Stimulated activated naive CD4-positive, alpha-beta T cell (primary cell): Measurements from ENCODE around the gene SNAPC4.
"Not testable (repeated sequence)": the region's sequence is repeated elsewhere in the genome, so short reads cannot be mapped to it uniquely, and the experiment has no call there.

Experiments
- DNase-seq, 6 experiments: peaks; one replicate each; lab custom pipeline; 2025; lab: John Stamatoyannopoulos, UW

SNAPC4 gene

GRCh38 chr9:136407911-136408310 lies 7.9 kb upstream of the SNAPC4 start:
- DNase-seq: no peak

- DNase-seq: not testable (repeated sequence)
Observed at GRCh38 chr9:136407061-136407460, 7.1 kb upstream of the SNAPC4 start.

GRCh38 chr9:136405904-136406303 lies 5.9 kb upstream of the SNAPC4 start:
- DNase-seq: not testable (repeated sequence)

- DNase-seq: no peak
Observed at GRCh38 chr9:136405481-136405880, 5.5 kb upstream of the SNAPC4 start.

- no peak for DNase-seq
Observed at GRCh38 chr9:136404801-136405136, 4.8 kb upstream of the SNAPC4 start.

GRCh38 chr9:136403915-136404800 lies 4.2 kb upstream of the SNAPC4 start:
- DNase-seq: peak in 1 of 6 experiments; percentile 9

- DNase-seq: peak; percentile 19 to 65 (median 35)
Observed at GRCh38 chr9:136403538-136403914, 3.6 kb upstream of the SNAPC4 start.

- DNase-seq: no peak
Observed at GRCh38 chr9:136402067-136402466, 2.1 kb upstream of the SNAPC4 start.

- DNase-seq: no peak
Observed at GRCh38 chr9:136401173-136401922, 1.4 kb upstream of the SNAPC4 start.

GRCh38 chr9:136399176-136400037 lies 563 bp downstream of the SNAPC4 start:
- peak in 2 of 6 experiments; percentile 21 to 26 for DNase-seq

GRCh38 chr9:136398286-136398685 lies 1.7 kb downstream of the SNAPC4 start:
- no peak for DNase-seq

GRCh38 chr9:136397643-136398042 lies 2.3 kb downstream of the SNAPC4 start:
- DNase-seq: no peak

GRCh38 chr9:136396219-136396515 lies 3.8 kb downstream of the SNAPC4 start:
- DNase-seq: no peak

- no peak for DNase-seq
Observed at GRCh38 chr9:136395345-136396218, 4.4 kb downstream of the SNAPC4 start.

- no peak for DNase-seq
Observed at GRCh38 chr9:136395020-136395340, 5.0 kb downstream of the SNAPC4 start.

- no peak for DNase-seq
Observed at GRCh38 chr9:136394312-136395019, 5.5 kb downstream of the SNAPC4 start.

- no peak for DNase-seq
Observed at GRCh38 chr9:136393531-136393930, 6.4 kb downstream of the SNAPC4 start.

- no peak for DNase-seq
Observed at GRCh38 chr9:136392538-136393449, 7.2 kb downstream of the SNAPC4 start.

GRCh38 chr9:136391737-136392537 lies 8.0 kb downstream of the SNAPC4 start:
- DNase-seq: no peak
